Measurements from ENCODE around the gene TAOK3.
"Not testable (repeated sequence)": the region's sequence is repeated elsewhere in the genome, so short reads cannot be mapped to it uniquely, and the experiment has no call there.

Gene TAOK3

GRCh38 chr12:118372541-118373495, at the start of gene TAOK3:
TSS of gene TAOK3 (minus strand) at chr12:118372907. CDS start at chr12:118255567, 117,340 bp downstream.
- DNase-seq (ENCODE audit: low read depth): peak; percentile 99
- peak within 1 kb of the TSS; percentile 86 for H3K4me3 ChIP-seq (ENCODE audit: low read length)
- TF ChIP-seq CTCF (conservative IDR thresholded peaks at IDR 0.05; ENCODE audit: low read length): no peak

- no peak for TF ChIP-seq CTCF (conservative IDR thresholded peaks at IDR 0.05; ENCODE audit: low read length)
- no peak overlapping the region for H3K4me3 ChIP-seq (ENCODE audit: low read length)
- no peak for DNase-seq (ENCODE audit: low read depth)
Observed at GRCh38 chr12:118420673-118421072, 48.0 kb upstream of the TAOK3 start.

GRCh38 chr12:118418385-118419057, 45.8 kb upstream of the TAOK3 start:
- TF ChIP-seq CTCF (conservative IDR thresholded peaks at IDR 0.05; ENCODE audit: low read length): no peak
- peak; percentile 9 for DNase-seq (ENCODE audit: low read depth)
- H3K4me3 ChIP-seq (ENCODE audit: low read length): no peak overlapping the region

- no peak for TF ChIP-seq CTCF (conservative IDR thresholded peaks at IDR 0.05; ENCODE audit: low read length)
- no peak for DNase-seq (ENCODE audit: low read depth)
- H3K4me3 ChIP-seq (ENCODE audit: low read length): no peak overlapping the region
Observed at GRCh38 chr12:118417942-118418341, 45.2 kb upstream of the TAOK3 start.

GRCh38 chr12:118409834-118410233, 37.1 kb upstream of the TAOK3 start:
- DNase-seq (ENCODE audit: low read depth): no peak
- TF ChIP-seq CTCF (conservative IDR thresholded peaks at IDR 0.05; ENCODE audit: low read length): no peak
- H3K4me3 ChIP-seq (ENCODE audit: low read length): no peak overlapping the region

GRCh38 chr12:118408241-118408640, 35.5 kb upstream of the TAOK3 start:
- not testable (repeated sequence) for H3K4me3 ChIP-seq (ENCODE audit: low read length); DNase-seq (ENCODE audit: low read depth)

GRCh38 chr12:118404876-118405521, 32.3 kb upstream of the TAOK3 start:
- peak; percentile 84 for TF ChIP-seq CTCF (conservative IDR thresholded peaks at IDR 0.05; ENCODE audit: low read length)
- DNase-seq (ENCODE audit: low read depth): peak; percentile 61
- H3K4me3 ChIP-seq (ENCODE audit: low read length): no peak overlapping the region

Measured in AG10803 (cell line).